GM19240 (cell line): ENCODE measurements around the gene SLC24A3.

Source experiments
- DNase-seq: peaks from one replicate; pipeline ENCODE4 v3.0.0; 2011; ENCODE audit warnings: low spot score; ENCODE audit not compliant: insufficient read length

The SLC24A3 gene

GRCh38 chr20:19423097-19423899 lies 210.9 kb downstream of the SLC24A3 start:
- DNase-seq, result no peak

- no peak for DNase-seq
Measured at GRCh38 chr20:19423900-19424620, 211.6 kb downstream of the SLC24A3 start.

DNA sequence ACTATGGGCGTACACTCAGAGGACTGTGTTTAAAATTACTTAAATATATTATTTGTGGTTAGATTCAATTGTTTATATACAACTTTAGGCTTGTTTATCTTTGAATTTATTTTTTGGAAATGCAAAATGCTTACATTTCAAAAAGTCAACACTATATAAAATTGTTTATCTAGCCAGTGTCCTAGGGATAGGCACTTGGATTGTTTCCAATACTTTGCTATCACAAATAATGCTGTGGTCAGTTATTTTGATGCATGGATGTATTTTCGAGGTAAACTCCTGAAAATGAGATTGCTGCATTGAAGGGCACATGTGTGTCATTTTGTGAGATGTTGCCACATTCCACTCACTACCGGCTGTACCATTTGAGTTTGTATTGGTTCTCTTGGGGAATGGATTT lies 213.9 kb downstream of the SLC24A3 start:
- no peak for DNase-seq

- no peak for DNase-seq
Measured at GRCh38 chr20:19427480-19427879, 215.0 kb downstream of the SLC24A3 start.

DNA sequence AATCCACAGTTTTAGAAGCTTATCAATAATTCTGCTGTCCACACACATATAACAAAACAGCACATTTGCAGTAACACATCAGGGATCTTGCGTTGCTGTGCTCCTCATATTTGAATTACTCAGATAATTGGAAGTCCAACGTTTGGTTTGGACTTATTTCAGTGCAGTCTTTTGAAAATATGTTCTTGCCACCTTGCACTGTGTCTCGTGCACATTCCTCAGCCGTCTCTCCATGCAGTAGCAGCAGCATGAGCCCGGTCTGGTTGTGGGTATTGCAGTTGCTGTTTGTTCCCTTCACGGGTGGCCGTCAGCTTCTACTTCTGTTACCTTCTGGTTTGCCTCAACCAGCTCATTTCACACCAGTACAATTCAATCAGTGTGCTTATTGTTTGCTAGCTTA lies 215.5 kb downstream of the SLC24A3 start:
- DNase-seq, result no peak

DNA sequence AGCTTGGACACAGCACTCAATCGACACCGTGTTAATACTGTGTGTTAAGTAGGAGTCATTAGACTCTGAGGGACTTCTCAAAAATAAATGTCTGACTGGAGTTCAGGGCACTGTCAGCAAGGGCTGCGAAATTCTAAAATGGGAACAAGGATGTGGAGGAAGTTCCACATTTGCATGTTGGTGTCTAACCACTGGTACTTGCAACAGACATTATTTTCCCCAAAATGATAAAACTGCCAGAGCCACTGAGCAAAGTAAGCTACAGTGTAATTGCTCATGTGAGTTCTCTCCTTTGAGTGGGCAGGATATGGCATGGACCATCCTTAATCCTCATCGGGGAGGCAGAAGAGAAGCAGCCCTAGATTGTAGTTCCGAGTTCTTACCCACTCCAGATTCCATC lies 215.9 kb downstream of the SLC24A3 start:
- DNase-seq, result no peak

GRCh38 chr20:19429538-19429937 lies 217.1 kb downstream of the SLC24A3 start:
- no peak for DNase-seq

DNA sequence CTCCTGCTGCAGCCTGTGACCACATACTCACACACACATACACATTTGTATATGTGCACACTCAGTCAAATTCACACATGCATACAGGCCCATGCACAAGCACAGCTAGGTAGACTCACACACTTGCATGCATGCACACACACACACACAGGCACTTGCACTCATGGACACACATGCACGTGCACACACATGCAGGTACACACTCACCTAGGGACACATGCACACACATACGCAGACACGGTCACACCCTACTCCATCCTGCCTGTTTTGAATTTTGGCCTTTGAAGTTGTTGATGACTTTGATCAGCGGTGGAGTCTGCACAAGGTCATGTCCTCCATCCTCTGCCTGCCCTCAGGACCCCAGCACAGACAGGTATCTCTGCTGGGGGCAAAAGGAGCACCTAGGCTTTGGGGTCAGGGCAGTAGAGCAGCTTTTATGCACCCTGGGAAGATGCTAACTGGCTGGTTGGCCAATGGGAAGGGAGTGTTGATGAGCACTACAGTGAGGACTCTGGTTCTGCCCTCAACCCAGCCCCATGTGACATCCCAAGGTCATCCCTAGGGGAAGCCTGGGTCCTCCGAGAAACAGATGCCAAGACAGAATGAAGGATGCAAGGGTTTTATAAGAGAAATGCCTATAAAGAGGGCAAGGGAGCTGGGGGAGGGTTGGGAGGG lies 218.3 kb downstream of the SLC24A3 start:
- no peak for DNase-seq

- no peak for DNase-seq
Measured at GRCh38 chr20:19431316-19431700, 218.9 kb downstream of the SLC24A3 start.

DNA sequence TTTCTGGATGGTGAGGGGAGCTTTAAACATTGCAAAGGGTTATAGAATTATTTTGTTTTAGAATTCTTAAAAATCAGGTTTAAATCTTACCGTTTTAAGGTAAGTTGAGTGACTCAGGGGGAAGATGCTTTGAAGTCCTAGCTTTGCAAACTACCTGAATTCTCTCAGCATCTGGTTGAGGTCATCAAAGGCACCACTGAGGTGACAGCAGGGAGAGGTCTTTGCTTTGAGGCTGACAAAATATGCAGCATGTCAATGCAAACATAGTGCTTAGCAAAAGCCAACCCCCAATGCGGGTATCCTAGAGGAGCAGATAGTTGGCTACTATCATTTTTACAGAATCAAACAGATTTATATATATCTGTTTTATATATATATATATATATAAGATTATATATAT lies 219.5 kb downstream of the SLC24A3 start:
- DNase-seq, result no peak

GRCh38 chr20:19433371-19434350 lies 221.2 kb downstream of the SLC24A3 start:
- DNase-seq, result no peak

GRCh38 chr20:19435316-19435715 lies 222.9 kb downstream of the SLC24A3 start:
- no peak for DNase-seq

GRCh38 chr20:19435821-19436220 lies 223.4 kb downstream of the SLC24A3 start:
- DNase-seq, result no peak

DNA sequence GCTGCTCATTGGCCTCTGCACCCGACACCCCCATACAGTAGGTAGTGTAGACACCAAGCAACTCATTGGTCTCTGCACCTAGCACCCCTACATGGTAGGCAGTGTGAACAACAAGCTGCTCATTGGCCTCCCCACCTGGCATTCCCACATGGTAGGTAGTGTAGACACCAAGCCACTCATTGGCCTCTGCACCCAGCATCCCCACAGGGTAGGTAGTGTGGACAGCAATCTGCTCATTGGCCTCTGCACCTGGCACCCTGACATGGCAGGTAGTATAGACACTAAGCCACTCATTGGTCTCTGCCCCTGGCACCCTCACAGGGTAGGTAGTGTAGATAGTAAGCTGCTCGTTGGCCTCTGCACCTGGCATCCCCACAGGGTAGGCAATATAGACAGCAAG lies 226.0 kb downstream of the SLC24A3 start:
- no peak for DNase-seq

- no peak for DNase-seq
Measured at GRCh38 chr20:19440660-19441527, 228.5 kb downstream of the SLC24A3 start.

- DNase-seq, result no peak
Measured at GRCh38 chr20:19446246-19446645, 233.8 kb downstream of the SLC24A3 start.

DNA sequence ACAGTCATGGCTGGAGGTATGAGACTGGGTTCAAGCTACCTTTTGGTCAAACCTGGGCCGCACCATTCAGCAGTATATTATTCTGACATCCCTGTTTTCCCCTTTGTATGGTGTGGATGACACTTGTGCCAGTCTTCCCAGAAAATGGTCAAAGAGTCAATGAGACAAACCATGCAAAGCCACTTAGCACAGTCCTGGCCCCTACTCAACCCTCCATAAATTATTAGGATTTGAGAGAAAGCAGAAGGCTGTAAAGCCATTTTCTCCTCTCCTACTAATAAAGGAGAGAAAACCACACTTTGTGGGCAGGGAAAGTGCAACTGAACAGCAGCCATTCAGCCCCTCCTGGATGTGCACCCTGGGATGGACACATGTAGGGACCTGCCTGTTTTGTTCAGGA lies 236.2 kb downstream of the SLC24A3 start:
- DNase-seq, result no peak

DNA sequence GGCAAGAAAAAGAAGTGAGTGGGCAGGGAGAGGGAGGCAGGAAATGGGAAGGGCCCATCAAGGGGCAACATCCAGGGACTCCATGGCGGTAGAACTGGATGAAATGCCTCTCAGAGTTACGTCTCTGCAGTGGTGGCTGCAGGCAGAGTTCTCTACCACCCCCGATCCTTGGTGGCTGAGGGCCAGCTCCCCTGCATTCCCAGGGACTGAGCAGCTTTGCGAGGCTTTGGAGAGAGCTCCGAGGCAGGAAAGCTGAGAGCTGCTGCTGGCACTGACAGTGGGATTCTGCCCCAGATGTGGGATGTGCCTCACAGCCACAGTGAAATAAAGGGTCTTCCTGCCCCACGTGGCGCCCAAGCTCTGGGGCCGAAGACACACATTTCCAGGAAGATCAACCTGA lies 236.6 kb downstream of the SLC24A3 start:
- DNase-seq, result no peak

- DNase-seq, result no peak
Measured at GRCh38 chr20:19451231-19451922, 238.9 kb downstream of the SLC24A3 start.

DNA sequence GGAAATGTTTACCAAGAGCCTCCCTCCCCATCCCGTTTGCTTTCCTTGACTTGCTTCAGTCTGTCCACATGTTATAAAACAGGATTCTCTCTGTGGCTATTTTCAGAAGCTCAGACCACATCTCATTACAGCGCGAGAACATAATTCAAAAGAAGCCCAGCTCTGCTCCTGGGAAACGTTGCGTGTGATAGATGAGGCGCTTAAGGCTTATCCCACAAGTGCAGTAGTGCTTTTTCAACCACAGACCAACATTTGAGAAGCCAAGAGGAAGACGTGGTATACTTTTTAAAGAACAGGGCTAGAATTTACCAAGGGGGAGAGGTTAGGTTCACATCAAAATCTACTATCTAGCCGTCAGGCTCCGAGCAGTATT lies 239.5 kb downstream of the SLC24A3 start:
- DNase-seq, result no peak
